ENCODE data around the gene CBLB. TPM values are rescaled to one million over a fixed set of nuclear protein-coding genes. Genes with fewer than 3 reads are reported as not detected.
A peak's percentile ranks its signal among the peaks of the same experiment; 100 is the strongest.

Gene CBLB
- total and polyA plus RNA-seq, 9 of the 15 experiments (the other 6 are each of a cell fraction or from before 2014, with no cell fraction given) = 1.8 to 8.1 (median 5.3) TPM

DNA sequence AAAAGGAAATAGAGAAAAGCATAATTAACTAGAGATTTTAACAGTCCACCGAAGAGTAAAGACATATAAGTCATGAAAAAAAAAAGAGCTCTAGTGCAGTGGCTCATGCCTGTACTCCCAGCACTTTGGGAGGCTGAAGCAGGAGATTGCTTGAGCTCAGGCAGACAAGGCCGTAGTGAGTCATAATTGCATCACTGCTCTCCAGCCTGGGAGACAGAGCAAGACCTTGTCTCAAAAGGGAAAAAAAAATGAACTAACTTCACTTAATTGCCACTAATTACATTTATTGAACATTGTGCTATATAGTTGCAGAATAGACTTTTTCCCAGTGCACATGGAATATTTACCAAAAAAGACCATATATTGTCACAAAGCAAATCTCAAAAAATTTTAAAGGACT, 221.8 kb downstream of the CBLB start (continued):
- TF ChIP-seq ZNF124 (CRISPR knock-in tag; IDR thresholded peaks at IDR 0.05) (no peak), ZNF384 (IDR thresholded peaks at IDR 0.05; ENCODE audit: low read depth, low read length) (peak; percentile 52), EWSR1 (IDR thresholded peaks at IDR 0.05; ENCODE audit: borderline replicate concordance, low read depth, partially characterized antibody) (no peak), TBL1XR1 (IDR thresholded peaks at IDR 0.05; ENCODE audit: low read length in 2 of 2) (no peak), POLR2G (IDR thresholded peaks at IDR 0.05; ENCODE audit: low read depth, low read length) (no peak), ZNF197 (CRISPR knock-in tag; IDR thresholded peaks at IDR 0.05; ENCODE audit: low read depth) (no peak), ELF1 (tag; IDR thresholded peaks at IDR 0.05) (no peak), BRD4 (IDR thresholded peaks at IDR 0.05) (no peak), IFI16 (CRISPR knock-in tag; IDR thresholded peaks at IDR 0.05) (no peak), NFRKB (IDR thresholded peaks at IDR 0.05; ENCODE audit: low read depth) (no peak), ZEB2 (IDR thresholded peaks at IDR 0.05) (no peak), RFX7 (CRISPR knock-in tag; IDR thresholded peaks at IDR 0.05) (no peak), ZNF133 (CRISPR knock-in tag; IDR thresholded peaks at IDR 0.05) (no peak)
- TF ChIP-seq, protein P1, sequence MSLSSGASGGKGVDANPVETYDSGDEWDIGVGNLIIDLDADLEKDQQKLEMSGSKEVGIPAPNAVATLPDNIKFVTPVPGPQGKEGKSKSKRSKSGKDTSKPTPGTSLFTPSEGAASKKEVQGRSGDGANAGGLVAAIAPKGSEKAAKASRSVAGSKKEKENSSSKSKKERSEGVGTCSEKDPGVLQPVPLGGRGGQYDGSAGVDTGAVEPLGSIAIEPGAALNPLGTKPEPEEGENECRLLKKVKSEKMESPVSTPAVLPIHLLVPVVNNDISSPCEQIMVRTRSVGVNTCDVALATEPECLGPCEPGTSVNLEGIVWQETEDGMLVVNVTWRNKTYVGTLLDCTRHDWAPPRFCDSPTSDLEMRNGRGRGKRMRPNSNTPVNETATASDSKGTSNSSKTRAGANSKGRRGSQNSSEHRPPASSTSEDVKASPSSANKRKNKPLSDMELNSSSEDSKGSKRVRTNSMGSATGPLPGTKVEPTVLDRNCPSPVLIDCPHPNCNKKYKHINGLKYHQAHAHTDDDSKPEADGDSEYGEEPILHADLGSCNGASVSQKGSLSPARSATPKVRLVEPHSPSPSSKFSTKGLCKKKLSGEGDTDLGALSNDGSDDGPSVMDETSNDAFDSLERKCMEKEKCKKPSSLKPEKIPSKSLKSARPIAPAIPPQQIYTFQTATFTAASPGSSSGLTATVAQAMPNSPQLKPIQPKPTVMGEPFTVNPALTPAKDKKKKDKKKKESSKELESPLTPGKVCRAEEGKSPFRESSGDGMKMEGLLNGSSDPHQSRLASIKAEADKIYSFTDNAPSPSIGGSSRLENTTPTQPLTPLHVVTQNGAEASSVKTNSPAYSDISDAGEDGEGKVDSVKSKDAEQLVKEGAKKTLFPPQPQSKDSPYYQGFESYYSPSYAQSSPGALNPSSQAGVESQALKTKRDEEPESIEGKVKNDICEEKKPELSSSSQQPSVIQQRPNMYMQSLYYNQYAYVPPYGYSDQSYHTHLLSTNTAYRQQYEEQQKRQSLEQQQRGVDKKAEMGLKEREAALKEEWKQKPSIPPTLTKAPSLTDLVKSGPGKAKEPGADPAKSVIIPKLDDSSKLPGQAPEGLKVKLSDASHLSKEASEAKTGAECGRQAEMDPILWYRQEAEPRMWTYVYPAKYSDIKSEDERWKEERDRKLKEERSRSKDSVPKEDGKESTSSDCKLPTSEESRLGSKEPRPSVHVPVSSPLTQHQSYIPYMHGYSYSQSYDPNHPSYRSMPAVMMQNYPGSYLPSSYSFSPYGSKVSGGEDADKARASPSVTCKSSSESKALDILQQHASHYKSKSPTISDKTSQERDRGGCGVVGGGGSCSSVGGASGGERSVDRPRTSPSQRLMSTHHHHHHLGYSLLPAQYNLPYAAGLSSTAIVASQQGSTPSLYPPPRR (CRISPR knock-in tag; IDR thresholded peaks at IDR 0.05; ENCODE audit: borderline replicate concordance) = no peak
- TF ChIP-seq, protein P2, sequence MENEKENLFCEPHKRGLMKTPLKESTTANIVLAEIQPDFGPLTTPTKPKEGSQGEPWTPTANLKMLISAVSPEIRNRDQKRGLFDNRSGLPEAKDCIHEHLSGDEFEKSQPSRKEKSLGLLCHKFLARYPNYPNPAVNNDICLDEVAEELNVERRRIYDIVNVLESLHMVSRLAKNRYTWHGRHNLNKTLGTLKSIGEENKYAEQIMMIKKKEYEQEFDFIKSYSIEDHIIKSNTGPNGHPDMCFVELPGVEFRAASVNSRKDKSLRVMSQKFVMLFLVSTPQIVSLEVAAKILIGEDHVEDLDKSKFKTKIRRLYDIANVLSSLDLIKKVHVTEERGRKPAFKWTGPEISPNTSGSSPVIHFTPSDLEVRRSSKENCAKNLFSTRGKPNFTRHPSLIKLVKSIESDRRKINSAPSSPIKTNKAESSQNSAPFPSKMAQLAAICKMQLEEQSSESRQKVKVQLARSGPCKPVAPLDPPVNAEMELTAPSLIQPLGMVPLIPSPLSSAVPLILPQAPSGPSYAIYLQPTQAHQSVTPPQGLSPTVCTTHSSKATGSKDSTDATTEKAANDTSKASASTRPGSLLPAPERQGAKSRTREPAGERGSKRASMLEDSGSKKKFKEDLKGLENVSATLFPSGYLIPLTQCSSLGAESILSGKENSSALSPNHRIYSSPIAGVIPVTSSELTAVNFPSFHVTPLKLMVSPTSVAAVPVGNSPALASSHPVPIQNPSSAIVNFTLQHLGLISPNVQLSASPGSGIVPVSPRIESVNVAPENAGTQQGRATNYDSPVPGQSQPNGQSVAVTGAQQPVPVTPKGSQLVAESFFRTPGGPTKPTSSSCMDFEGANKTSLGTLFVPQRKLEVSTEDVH (IDR thresholded peaks at IDR 0.05; ENCODE audit: low read depth, partially characterized antibody) = no peak
- TF ChIP-seq, protein P3, sequence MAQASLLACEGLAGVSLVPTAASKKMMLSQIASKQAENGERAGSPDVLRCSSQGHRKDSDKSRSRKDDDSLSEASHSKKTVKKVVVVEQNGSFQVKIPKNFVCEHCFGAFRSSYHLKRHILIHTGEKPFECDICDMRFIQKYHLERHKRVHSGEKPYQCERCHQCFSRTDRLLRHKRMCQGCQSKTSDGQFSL (CRISPR knock-in tag; IDR thresholded peaks at IDR 0.05) = no peak
- TF ChIP-seq, protein P3 (tag; IDR thresholded peaks at IDR 0.05) = no peak
- TF ChIP-seq, protein P4, sequence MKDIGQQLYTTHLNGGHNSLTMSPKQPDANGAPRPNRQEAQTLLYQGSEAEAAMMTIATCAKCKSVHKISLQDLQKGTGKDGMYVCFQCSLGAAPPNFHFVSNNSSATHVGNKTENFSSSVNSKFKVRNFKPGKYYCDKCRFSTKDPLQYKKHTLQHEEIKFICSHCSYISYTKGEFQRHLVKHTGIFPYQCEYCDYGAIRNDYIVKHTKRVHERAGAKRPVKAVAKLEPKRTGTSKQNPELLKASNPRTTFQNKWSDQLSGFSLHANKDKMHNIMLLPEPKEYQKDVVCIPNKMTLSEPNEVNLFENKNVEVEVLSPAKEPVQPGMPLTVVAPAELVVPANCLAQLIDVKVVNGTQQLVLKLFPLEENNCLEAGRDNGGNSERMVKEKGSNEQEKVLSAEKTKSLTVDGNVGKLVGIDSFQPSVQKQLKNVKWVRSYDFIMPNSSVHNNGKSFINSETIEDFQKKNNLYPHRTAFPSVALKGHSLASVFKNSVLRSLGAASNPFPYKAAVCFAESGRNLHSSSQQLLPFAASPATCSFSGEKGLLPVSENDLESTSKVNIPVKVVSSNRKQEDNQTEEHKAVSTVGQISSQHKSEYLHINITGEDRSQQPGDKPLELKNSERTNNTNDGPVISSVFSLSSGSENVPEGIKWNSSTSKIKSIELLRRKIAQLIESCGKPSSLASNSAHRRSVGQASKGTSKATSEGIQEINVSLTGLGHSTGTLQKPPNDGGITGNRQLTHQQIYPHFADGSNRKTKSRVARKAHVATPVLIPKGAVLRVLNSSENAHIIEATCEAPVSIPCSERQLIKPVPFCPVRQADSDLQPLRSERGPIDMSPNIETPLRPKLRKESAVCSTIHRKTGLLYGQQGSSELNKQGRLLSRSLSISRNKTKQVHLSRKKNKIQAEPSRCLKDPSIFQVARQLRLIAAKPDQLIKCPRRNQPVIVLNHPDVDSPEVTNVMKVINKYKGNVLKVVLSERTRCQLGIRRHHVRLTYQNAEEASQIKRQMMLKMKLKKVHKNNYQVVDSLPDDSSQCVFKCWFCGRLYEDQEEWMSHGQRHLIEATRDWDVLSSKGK (CRISPR knock-in tag; IDR thresholded peaks at IDR 0.05) = no peak

All from K562 (cell line).